ENCODE results near the gene LRRC40.
A peak's percentile ranks its signal among the peaks of the same experiment; 100 is the strongest.

LRRC40 gene

DNA sequence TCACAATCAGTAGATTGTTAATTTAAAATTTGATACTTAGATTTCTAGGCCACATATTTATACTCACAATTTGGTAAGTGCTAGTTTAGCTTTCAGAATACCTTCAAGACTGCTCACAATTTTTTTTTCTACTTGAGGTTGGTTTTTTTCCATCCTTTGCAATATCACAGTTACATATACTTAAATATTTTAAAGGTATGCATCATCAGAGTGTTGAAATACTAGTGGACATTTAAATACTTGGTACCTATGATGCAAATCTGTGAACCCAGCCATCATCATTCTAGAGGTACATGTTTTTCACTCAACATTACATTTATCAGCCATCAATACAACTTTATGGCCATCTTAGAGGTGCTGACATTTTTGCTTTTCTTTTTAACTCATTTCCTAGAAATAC is 6.2 kb upstream of the LRRC40 start:
- TF ChIP-seq, protein P1, sequence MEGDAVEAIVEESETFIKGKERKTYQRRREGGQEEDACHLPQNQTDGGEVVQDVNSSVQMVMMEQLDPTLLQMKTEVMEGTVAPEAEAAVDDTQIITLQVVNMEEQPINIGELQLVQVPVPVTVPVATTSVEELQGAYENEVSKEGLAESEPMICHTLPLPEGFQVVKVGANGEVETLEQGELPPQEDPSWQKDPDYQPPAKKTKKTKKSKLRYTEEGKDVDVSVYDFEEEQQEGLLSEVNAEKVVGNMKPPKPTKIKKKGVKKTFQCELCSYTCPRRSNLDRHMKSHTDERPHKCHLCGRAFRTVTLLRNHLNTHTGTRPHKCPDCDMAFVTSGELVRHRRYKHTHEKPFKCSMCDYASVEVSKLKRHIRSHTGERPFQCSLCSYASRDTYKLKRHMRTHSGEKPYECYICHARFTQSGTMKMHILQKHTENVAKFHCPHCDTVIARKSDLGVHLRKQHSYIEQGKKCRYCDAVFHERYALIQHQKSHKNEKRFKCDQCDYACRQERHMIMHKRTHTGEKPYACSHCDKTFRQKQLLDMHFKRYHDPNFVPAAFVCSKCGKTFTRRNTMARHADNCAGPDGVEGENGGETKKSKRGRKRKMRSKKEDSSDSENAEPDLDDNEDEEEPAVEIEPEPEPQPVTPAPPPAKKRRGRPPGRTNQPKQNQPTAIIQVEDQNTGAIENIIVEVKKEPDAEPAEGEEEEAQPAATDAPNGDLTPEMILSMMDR (conservative IDR thresholded peaks at IDR 0.05), result no peak
- TF ChIP-seq ZFX (IDR thresholded peaks at IDR 0.05), result no peak

DNA sequence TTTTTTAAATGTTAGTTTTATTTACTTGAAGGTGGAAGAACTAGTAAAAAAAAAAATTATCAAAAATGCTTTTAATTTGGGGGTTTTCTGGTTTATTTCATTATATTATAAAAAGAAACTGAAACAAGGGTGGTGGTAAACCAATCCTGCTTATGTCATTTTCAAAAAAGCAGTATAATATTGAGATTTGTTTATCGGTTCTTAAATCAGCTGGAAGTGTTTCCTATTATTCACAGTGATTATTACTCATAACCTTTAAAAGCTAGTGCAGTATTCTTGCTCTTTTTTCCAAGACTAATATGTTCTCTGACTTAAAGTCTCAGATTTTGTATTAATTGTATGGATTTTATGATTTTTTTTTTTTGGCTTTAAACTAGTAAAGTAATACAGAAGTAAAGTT is 5.4 kb upstream of the LRRC40 start:
- H3K27ac ChIP-seq, result no peak overlapping the region
- TF ChIP-seq, protein P1 (conservative IDR thresholded peaks at IDR 0.05), result no peak
- no peak for TF ChIP-seq ZFX (IDR thresholded peaks at IDR 0.05)

More for the DNA sequence above, 6.2 kb upstream of the LRRC40 start:
- no peak overlapping the region for H3K27ac ChIP-seq

DNA sequence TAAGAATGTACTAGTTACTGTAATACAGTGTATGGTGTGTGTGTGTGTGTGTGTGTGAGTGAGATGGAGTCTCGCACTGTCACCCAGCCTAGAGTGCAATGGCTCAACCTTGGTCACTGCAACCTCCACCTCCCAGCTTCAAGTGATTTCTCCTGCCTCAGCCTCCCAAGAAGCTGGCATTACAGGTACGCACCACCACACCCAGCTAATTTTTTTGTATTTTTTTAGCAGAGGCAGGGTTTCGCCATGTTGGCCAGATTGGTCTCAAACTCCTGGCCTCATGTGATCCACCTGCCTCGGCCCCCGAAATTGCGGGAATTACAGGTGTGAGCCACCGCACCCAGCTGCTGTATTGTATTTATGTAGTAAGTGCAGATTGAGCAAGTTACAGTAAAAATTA is 2.9 kb upstream of the LRRC40 start:
- H3K27ac ChIP-seq, result no peak overlapping the region
- TF ChIP-seq, protein P1 (conservative IDR thresholded peaks at IDR 0.05), result no peak
- no peak for TF ChIP-seq ZFX (IDR thresholded peaks at IDR 0.05)

- H3K27ac ChIP-seq, result no peak overlapping the region
- no peak for TF ChIP-seq ZFX (IDR thresholded peaks at IDR 0.05)
- TF ChIP-seq, protein P1 (conservative IDR thresholded peaks at IDR 0.05), result no peak
These were observed 2.1 kb upstream of the LRRC40 start for GRCh38 chr1:70207492-70207891.

- H3K27ac ChIP-seq, result peak overlapping the region; percentile 28; the same call in 1 of the 2 replicates
These were observed 1.5 kb upstream of the LRRC40 start for GRCh38 chr1:70206833-70207232.

GRCh38 chr1:70205071-70205433 is 327 bp downstream of the LRRC40 start:
- H3K27ac ChIP-seq, result peak overlapping the region; percentile 82
- TF ChIP-seq, protein P1 (conservative IDR thresholded peaks at IDR 0.05), result no peak
- TF ChIP-seq ZFX (IDR thresholded peaks at IDR 0.05), result no peak

- TF ChIP-seq ZFX (IDR thresholded peaks at IDR 0.05), result no peak
- TF ChIP-seq, protein P1 (conservative IDR thresholded peaks at IDR 0.05), result no peak
- peak overlapping the region; percentile 82; the same call in 1 of the 2 replicates for H3K27ac ChIP-seq
These were observed 779 bp downstream of the LRRC40 start for GRCh38 chr1:70204600-70204999.

DNA sequence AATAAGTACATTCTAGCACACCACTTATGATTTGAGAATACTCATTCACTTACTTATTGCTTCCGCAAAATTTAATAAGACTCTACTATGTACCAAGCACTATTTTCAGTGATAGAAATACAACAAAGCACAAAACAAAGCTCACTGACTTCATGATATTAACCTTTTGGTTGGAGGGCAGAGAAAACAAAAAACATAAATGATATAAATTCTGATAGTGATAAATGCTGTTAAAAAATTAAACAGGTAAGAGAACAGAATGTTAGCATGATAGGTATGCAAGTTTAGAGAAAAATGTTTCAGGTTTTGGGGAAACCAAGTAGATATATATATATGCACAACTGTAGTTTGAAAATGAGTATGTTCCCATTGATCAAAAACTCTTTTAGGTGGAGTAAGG is 1.2 kb downstream of the LRRC40 start:
- H3K27ac ChIP-seq, result no peak overlapping the region
- TF ChIP-seq, protein P1 (conservative IDR thresholded peaks at IDR 0.05), result no peak
- no peak for TF ChIP-seq ZFX (IDR thresholded peaks at IDR 0.05)
